Vagina (tissue), 2 donors: ENCODE measurements around the gene ATP11B. TPM values are rescaled to one million over a fixed set of nuclear protein-coding genes. Genes with fewer than 3 reads are reported as not detected.

Experiments
- DNase-seq, 2 donors: peaks; one replicate each; pipeline ENCODE4 v3.0.0-alpha.2; 2017; ENCODE audit errors: extremely low spot score in 2 of 2
- H3K27ac ChIP-seq: fragments of 200-600 bp; sonication (generic); one replicate; pipeline ENCODE4 v1.5.1; 2019
- H3K27me3 ChIP-seq: fragments of 200-600 bp; sonication (generic); one replicate; pipeline ENCODE4 v1.5.1; 2019
- H3K36me3 ChIP-seq, 2 donors: fragments of 200-600 bp; sonication (generic); one replicate each; pipeline ENCODE4 v1.5.1; 2017 to 2019
- H3K4me1 ChIP-seq: fragments of 200-600 bp; sonication (generic); one replicate; pipeline ENCODE4 v1.5.1; 2019
- H3K4me3 ChIP-seq, 2 donors: fragments of 200-600 bp; sonication (generic); 1 replicate in 1 of 2; 2 replicates in 1 of 2; pipeline ENCODE4 v1.5.1; 2016 to 2019
- H3K9me3 ChIP-seq: fragments of 200-600 bp; sonication (generic); one replicate; pipeline ENCODE4 v1.5.1; 2019
- POLR2A ChIP-seq, 2 donors: fragments of 450-650 bp; IDR thresholded peaks; one replicate each; pipeline ENCODE4 v1.6.1; 2017; ENCODE audit warnings: antibody characterized with exemption in 2 of 2, mild to moderate bottlenecking in 2 of 2, moderate library complexity in 2 of 2
- POLR2AphosphoS5 ChIP-seq, 2 donors: sonication (generic); formaldehyde crosslinking; IDR thresholded peaks; one replicate each; pipeline ENCODE4 v1.9.0; 2017; ENCODE audit warnings: antibody characterized with exemption in 2 of 2, mild to moderate bottlenecking in 2 of 2, low read depth in 1 of 2; ENCODE audit not compliant: insufficient read depth in 1 of 2
- intact Hi-C: fragments of 100-400 bp; cut with DNase I; formaldehyde crosslinking; loops from one replicate; pipeline ENCODE4 v1.15.1; 2023
- total RNA-seq: library from RNA; depleted of rRNA; stranded (reverse); fragments of >200 nt; gene quantifications from one replicate; pipeline ENCODE4 v1.2.3, GENCODE V29; 2016
- TF ChIP-seq, protein P1 (sequence below), 3 experiments: fragments of 450-650 bp in 2 of 3; fragments of 200-600 bp in 1 of 3; sonication (generic) in 1 of 3; IDR thresholded peaks; one replicate each; pipeline ENCODE4 v1.5.1; 2017 to 2019; ENCODE audit warnings: antibody characterized with exemption in 3 of 3, mild to moderate bottlenecking in 2 of 3, moderate library complexity in 2 of 3

Gene ATP11B
- total RNA-seq, 1 donor from 2014 or later, result 100 TPM

- Histone ChIP-seq H3K36me3 (no peaks in the 10 kb centered on the region), H3K9me3 (peaks cover 9% of the 10 kb centered on the region), H3K27ac (no peak overlapping the region), H3K27me3 (no peaks in the 10 kb centered on the region), H3K4me3 (no peak overlapping the region), H3K4me1 (no peaks in the 10 kb centered on the region)
- DNase-seq, result no peak
- no peak for TF ChIP-seq POLR2AphosphoS5 (IDR thresholded peaks at IDR 0.05; ENCODE audit: insufficient read depth in 1 of 2, low read depth in 1 of 2)
- TF ChIP-seq, protein P1, sequence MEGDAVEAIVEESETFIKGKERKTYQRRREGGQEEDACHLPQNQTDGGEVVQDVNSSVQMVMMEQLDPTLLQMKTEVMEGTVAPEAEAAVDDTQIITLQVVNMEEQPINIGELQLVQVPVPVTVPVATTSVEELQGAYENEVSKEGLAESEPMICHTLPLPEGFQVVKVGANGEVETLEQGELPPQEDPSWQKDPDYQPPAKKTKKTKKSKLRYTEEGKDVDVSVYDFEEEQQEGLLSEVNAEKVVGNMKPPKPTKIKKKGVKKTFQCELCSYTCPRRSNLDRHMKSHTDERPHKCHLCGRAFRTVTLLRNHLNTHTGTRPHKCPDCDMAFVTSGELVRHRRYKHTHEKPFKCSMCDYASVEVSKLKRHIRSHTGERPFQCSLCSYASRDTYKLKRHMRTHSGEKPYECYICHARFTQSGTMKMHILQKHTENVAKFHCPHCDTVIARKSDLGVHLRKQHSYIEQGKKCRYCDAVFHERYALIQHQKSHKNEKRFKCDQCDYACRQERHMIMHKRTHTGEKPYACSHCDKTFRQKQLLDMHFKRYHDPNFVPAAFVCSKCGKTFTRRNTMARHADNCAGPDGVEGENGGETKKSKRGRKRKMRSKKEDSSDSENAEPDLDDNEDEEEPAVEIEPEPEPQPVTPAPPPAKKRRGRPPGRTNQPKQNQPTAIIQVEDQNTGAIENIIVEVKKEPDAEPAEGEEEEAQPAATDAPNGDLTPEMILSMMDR (IDR thresholded peaks at IDR 0.05), result no peak
- TF ChIP-seq POLR2A (IDR thresholded peaks at IDR 0.05), result no peak
- intact Hi-C loops, result no loop called here
Observed at GRCh38 chr3:182936918-182937285, 143.6 kb downstream of the ATP11B start.

DNA sequence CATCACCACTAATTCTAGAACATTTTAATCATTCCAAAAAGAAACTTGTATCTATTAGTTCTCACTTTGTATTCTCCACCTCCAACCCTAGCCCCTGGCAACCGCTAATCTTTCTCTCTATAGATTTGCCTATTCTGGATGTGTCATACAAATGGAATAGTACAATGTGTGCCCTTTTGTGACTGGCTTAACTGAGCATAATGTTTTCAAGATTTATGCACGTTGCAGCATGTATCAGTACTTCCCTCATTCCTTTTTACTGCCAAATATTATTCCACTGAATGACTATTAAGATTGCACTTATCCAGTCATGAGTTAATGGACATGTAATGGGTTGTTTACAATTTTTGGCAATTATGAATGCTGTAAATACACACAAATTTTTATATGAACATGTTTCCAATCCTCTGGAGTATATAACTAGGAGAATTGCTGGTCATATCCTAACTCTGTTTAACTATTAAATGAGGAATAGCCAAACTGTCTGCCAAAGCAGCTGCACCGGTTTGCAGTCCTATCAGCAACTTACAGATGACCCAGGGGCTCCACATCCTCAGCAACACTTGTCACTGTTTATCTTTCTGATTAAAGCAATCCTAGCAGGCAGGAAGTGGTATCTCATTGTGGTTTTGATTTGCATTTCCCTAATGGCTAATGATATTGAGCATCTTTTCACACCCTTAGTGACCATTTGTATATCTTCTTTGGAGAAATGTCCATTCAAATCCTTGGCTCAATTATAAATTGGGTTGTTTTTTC, 144.2 kb downstream of the ATP11B start:
- intact Hi-C loops, result no loop called here
- H3K27me3 ChIP-seq, result no peaks in the 10 kb centered on the region
- TF ChIP-seq POLR2A (IDR thresholded peaks at IDR 0.05) (no peak), POLR2AphosphoS5 (IDR thresholded peaks at IDR 0.05; ENCODE audit: insufficient read depth in 1 of 2, low read depth in 1 of 2) (no peak)
- TF ChIP-seq, protein P1 (IDR thresholded peaks at IDR 0.05), result no peak
- no peaks in the 10 kb centered on the region for H3K36me3 ChIP-seq
- H3K4me1 ChIP-seq, result no peaks in the 10 kb centered on the region
- H3K9me3 ChIP-seq, result peaks cover 5% of the 10 kb centered on the region
- DNase-seq, result no peak
- H3K27ac ChIP-seq, result no peak overlapping the region
- H3K4me3 ChIP-seq, result no peak overlapping the region

DNA sequence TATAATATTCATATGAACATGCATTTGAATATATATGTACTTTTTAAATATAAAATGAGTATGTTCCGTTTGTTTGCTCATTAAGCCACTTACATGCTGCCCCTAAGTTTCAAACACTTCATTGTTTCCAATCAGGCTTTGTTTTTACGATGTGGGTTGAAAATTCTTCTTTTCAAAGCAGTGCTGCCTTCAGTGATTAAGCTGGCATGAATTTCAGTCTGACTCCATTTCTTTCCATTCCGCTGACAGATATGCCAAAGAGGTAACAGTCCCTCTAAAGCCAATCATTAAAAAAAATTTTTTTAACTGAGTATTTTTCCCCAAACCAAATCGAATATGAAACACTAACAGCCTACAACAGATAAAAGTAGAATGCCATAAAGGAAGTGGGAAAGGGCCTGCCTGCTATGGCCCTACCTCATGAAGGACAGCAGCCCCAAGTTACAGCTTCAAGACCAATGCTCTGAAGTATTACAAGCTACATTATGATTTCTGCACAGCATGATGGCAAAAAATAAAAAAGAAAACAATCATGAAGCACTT, 147.0 kb downstream of the ATP11B start:
- Histone ChIP-seq H3K27ac (no peak overlapping the region), H3K36me3 (peaks cover 0 to 11% of the 10 kb centered on the region in 2 donors), H3K4me1 (no peaks in the 10 kb centered on the region), H3K27me3 (no peaks in the 10 kb centered on the region), H3K9me3 (no peaks in the 10 kb centered on the region), H3K4me3 (no peak overlapping the region)
- intact Hi-C loops, result no loop called here
- TF ChIP-seq POLR2AphosphoS5 (IDR thresholded peaks at IDR 0.05; ENCODE audit: insufficient read depth in 1 of 2, low read depth in 1 of 2), result no peak
- TF ChIP-seq POLR2A (IDR thresholded peaks at IDR 0.05), result no peak
- TF ChIP-seq, protein P1 (IDR thresholded peaks at IDR 0.05), result no peak
- DNase-seq, result no peak

GRCh38 chr3:182941719-182942118, 148.4 kb downstream of the ATP11B start:
- H3K4me3 ChIP-seq, result no peak overlapping the region
- no peak for DNase-seq
- no peaks in the 10 kb centered on the region for H3K9me3 ChIP-seq
- no peak overlapping the region for H3K27ac ChIP-seq
- H3K36me3 ChIP-seq, result peaks cover 0 to 25% of the 10 kb centered on the region in 2 donors
- no peak for TF ChIP-seq POLR2A (IDR thresholded peaks at IDR 0.05)
- no peak for TF ChIP-seq POLR2AphosphoS5 (IDR thresholded peaks at IDR 0.05; ENCODE audit: insufficient read depth in 1 of 2, low read depth in 1 of 2)
- TF ChIP-seq, protein P1 (IDR thresholded peaks at IDR 0.05), result no peak
- intact Hi-C loops, result no loop called here
- H3K4me1 ChIP-seq, result no peaks in the 10 kb centered on the region
- H3K27me3 ChIP-seq, result no peaks in the 10 kb centered on the region

- no peak for DNase-seq
- Histone ChIP-seq H3K4me1 (no peaks in the 10 kb centered on the region), H3K27ac (no peak overlapping the region), H3K36me3 (peaks cover 0 to 35% of the 10 kb centered on the region in 2 donors), H3K9me3 (no peaks in the 10 kb centered on the region), H3K27me3 (no peaks in the 10 kb centered on the region), H3K4me3 (no peak overlapping the region)
- TF ChIP-seq POLR2A (IDR thresholded peaks at IDR 0.05) (no peak), POLR2AphosphoS5 (IDR thresholded peaks at IDR 0.05; ENCODE audit: insufficient read depth in 1 of 2, low read depth in 1 of 2) (no peak)
- TF ChIP-seq, protein P1 (IDR thresholded peaks at IDR 0.05), result no peak
- intact Hi-C loops, result no loop called here
Observed at GRCh38 chr3:182947888-182948287, 154.6 kb downstream of the ATP11B start.
